ENCODE measurements around the gene AMACR. TPM values are rescaled to one million over a fixed set of nuclear protein-coding genes. Genes with fewer than 3 reads are reported as not detected.
A peak's percentile ranks its signal among the peaks of the same experiment; 100 is the strongest.

AMACR gene
- total and polyA plus RNA-seq, 7 experiments from 2014 or later = 2.7 to 12.0 (median 8.2) TPM

- ATAC-seq (no peak), DNase-seq (no peak)
- no peaks in the 10 kb centered on the region for H3K27me3 ChIP-seq (ENCODE audit: control insufficient read depth in 2 of 2, insufficient read depth in 2 of 2, low read length in 2 of 2)
- no peaks in the 10 kb centered on the region for H3K27me3 Mint-ChIP-seq
- peaks cover 0 to 20% (median 0%) of the 10 kb centered on the region in 3 experiments for H3K36me3 ChIP-seq (ENCODE audit: control insufficient read depth in 2 of 3, insufficient read depth in 3 of 3, low read length in 3 of 3)
- ChIA-PET POLR2A (no interaction called here), CTCF (no interaction called here)
- H3K4me3 Mint-ChIP-seq = no peak overlapping the region
- peaks cover 23 to 39% (median 32%) of the 10 kb centered on the region in 7 donors for H3K4me1 Mint-ChIP-seq
- H3K36me3 Mint-ChIP-seq = peaks cover 10 to 27% (median 13%) of the 10 kb centered on the region in 5 donors
- intact Hi-C loops (cut with micrococcal nuclease) = loop anchor here (5.0 to 10.0 kb wide), 5 partner anchors 240 to 1830 kb away; partner anchors contain the start of genes BRIX1 (in 1 of the 2), GOLPH3 (in 1 of the 2), MTMR12 (in 1 of the 2) and RAD1 (in 1 of the 2)
- peaks cover 9 to 18% of the 10 kb centered on the region in 2 donors for H3K4me1 ChIP-seq (ENCODE audit: control insufficient read depth in 2 of 2, insufficient read depth in 2 of 2, low read length in 2 of 2)
- no peaks in the 10 kb centered on the region for H3K9me3 ChIP-seq (ENCODE audit: control insufficient read depth in 2 of 3, low read length in 3 of 3)
- no peak overlapping the region for H3K4me3 ChIP-seq (ENCODE audit: low read length)
- peaks cover 0 to 2% (median 0%) of the 10 kb centered on the region in 11 donors for H3K9me3 Mint-ChIP-seq
- no peak overlapping the region for H3K27ac ChIP-seq (ENCODE audit: low read depth, low read length)
- H3K27ac Mint-ChIP-seq = no peak overlapping the region
These were observed 2.6 kb downstream of the AMACR start for GRCh38 chr5:34005211-34005610.

DNA sequence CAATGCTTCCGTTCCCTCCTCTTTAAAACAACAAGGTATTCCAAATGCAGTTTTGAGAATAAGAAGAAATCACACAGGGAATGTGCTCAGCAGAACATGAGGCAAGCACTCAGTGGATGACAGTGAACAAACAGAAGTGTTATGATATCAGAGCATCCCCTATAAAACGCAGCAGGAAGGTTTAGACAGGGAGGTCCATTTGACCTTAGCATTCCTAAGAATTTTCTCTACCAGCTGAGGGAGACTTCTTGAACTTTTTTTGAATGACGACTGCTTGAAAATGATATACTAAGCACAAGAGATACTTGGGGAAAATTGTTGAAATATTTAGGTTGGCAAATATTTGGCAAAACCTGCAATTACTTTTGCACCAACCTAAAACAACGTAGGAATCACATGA is 3.9 kb downstream of the AMACR start:
- Mint-ChIP-seq H3K4me3 (no peak overlapping the region), H3K27me3 (no peaks in the 10 kb centered on the region), H3K36me3 (peaks cover 10 to 27% (median 13%) of the 10 kb centered on the region in 5 donors), H3K9me3 (peaks cover 0 to 2% (median 0%) of the 10 kb centered on the region in 11 donors), H3K4me1 (peaks cover 16 to 30% (median 24%) of the 10 kb centered on the region in 7 donors), H3K27ac (no peak overlapping the region)
- Histone ChIP-seq H3K27ac (ENCODE audit: low read depth, low read length) (no peak overlapping the region), H3K4me3 (ENCODE audit: low read length) (no peak overlapping the region), H3K36me3 (ENCODE audit: control insufficient read depth in 2 of 3, insufficient read depth in 3 of 3, low read length in 3 of 3) (peaks cover 0 to 20% (median 0%) of the 10 kb centered on the region in 3 experiments), H3K9me3 (ENCODE audit: control insufficient read depth in 2 of 3, low read length in 3 of 3) (no peaks in the 10 kb centered on the region), H3K27me3 (ENCODE audit: control insufficient read depth in 2 of 2, insufficient read depth in 2 of 2, low read length in 2 of 2) (no peaks in the 10 kb centered on the region), H3K4me1 (ENCODE audit: control insufficient read depth in 2 of 2, insufficient read depth in 2 of 2, low read length in 2 of 2) (peaks cover 9 to 14% of the 10 kb centered on the region in 2 donors)
- ATAC-seq (no peak), DNase-seq (no peak)
- intact Hi-C loops (cut with micrococcal nuclease) = loop anchor here in 1 of 2 donors (10.0 kb wide), 2 partner anchors 241 to 1829 kb away; partner anchors contain the start of gene GOLPH3
- POLR2A ChIA-PET = no interaction called here
- CTCF ChIA-PET = no interaction called here

DNA sequence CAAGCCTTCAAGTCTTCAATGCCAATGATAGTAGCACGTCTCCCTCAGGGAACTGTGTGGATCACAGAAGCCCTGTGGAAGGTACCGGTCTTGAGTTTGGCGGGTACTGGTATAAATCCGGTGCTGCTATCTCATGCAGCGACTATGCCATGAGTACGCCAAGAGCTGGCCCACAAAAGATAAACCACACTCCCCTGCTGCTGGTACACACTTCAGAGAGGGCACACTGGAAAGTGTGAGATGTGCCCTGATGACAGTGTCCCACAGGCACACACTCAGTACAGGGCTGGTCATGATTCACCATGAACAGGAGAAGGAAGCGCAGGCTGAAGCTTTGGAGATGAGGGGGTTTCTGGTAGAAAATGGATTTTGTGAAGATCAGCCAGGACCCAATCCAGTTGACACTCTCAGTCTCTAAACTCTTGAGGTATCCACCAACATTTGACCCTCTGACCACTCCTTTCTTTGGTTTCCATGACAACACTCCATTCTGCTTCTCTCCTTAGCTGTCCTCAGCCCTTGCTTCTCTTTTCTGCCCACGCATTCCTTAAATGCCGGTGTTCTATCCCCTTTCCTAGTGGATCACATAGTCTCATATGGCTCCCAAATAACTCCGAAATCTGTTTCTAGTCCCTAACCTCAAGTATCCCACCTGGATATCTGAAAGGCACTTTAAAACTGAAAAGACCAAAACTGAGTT is 5.1 kb downstream of the AMACR start:
- peaks cover 0 to 20% (median 0%) of the 10 kb centered on the region in 3 experiments for H3K36me3 ChIP-seq (ENCODE audit: control insufficient read depth in 2 of 3, insufficient read depth in 3 of 3, low read length in 3 of 3)
- H3K4me3 Mint-ChIP-seq = no peak overlapping the region
- intact Hi-C loops (cut with micrococcal nuclease) = loop anchor here in 1 of 2 donors (10.0 kb wide), 2 partner anchors 242 to 1828 kb away; partner anchors contain the start of gene GOLPH3
- H3K9me3 Mint-ChIP-seq = peaks cover 0 to 2% (median 0%) of the 10 kb centered on the region in 11 donors
- ChIA-PET POLR2A (no interaction called here), CTCF (no interaction called here)
- no peaks in the 10 kb centered on the region for H3K27me3 Mint-ChIP-seq
- peaks cover 10 to 31% (median 15%) of the 10 kb centered on the region in 5 donors for H3K36me3 Mint-ChIP-seq
- ATAC-seq (no peak), DNase-seq (no peak)
- H3K27me3 ChIP-seq (ENCODE audit: control insufficient read depth in 2 of 2, insufficient read depth in 2 of 2, low read length in 2 of 2) = no peaks in the 10 kb centered on the region
- H3K9me3 ChIP-seq (ENCODE audit: control insufficient read depth in 2 of 3, low read length in 3 of 3) = no peaks in the 10 kb centered on the region
- no peak overlapping the region for H3K27ac ChIP-seq (ENCODE audit: low read depth, low read length)
- peaks cover 9% of the 10 kb centered on the region in 2 donors for H3K4me1 ChIP-seq (ENCODE audit: control insufficient read depth in 2 of 2, insufficient read depth in 2 of 2, low read length in 2 of 2)
- H3K27ac Mint-ChIP-seq = no peak overlapping the region
- no peak overlapping the region for H3K4me3 ChIP-seq (ENCODE audit: low read length)
- peaks cover 10 to 23% (median 16%) of the 10 kb centered on the region in 7 donors for H3K4me1 Mint-ChIP-seq

DNA sequence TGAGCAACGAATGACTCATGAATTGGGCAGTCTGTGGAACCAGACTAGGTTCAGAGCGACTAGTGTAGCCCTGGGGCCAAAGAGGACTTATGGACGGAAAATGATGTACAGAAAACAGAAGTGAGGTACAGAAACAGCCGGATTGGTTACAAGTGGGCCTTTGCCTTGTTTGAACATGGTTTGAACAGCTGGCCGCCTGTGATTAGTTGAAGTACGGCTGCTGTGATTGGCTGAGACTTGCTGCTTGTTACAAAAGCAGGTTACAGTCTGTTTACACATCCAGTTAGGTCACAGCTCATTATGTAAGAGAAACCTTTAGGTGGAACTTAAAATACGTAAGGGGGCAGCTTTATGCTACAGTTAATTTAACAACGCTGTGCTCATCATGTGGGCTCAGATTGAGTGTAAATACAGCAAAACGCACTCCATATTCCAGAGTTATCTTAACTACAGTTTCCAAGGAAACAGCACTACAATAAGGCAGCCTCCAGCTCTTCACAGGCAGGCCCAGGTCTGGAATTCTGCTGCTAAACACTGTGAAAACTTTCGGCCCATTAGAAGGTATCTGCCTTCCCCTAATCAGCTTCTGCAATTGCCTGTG is 6.5 kb downstream of the AMACR start:
- no peak for DNase-seq
- peak overlapping the region in 1 of 9 donors; percentile 58 for H3K27ac Mint-ChIP-seq
- no peaks in the 10 kb centered on the region for H3K9me3 Mint-ChIP-seq
- H3K27me3 Mint-ChIP-seq = no peaks in the 10 kb centered on the region
- H3K4me3 ChIP-seq (ENCODE audit: low read length) = no peak overlapping the region
- ChIA-PET POLR2A (no interaction called here), CTCF (no interaction called here)
- no peaks in the 10 kb centered on the region for H3K27me3 ChIP-seq (ENCODE audit: control insufficient read depth in 2 of 2, insufficient read depth in 2 of 2, low read length in 2 of 2)
- peaks cover 15 to 37% (median 16%) of the 10 kb centered on the region in 5 donors for H3K36me3 Mint-ChIP-seq
- no peak overlapping the region for H3K4me3 Mint-ChIP-seq
- H3K36me3 ChIP-seq (ENCODE audit: control insufficient read depth in 2 of 3, insufficient read depth in 3 of 3, low read length in 3 of 3) = peaks cover 0 to 20% (median 0%) of the 10 kb centered on the region in 3 experiments
- no peaks in the 10 kb centered on the region for H3K4me1 ChIP-seq (ENCODE audit: control insufficient read depth in 2 of 2, insufficient read depth in 2 of 2, low read length in 2 of 2)
- H3K9me3 ChIP-seq (ENCODE audit: control insufficient read depth in 2 of 3, low read length in 3 of 3) = no peaks in the 10 kb centered on the region
- ATAC-seq = no peak
- H3K4me1 Mint-ChIP-seq = peaks cover 3 to 19% (median 13%) of the 10 kb centered on the region in 7 donors
- intact Hi-C loops (cut with micrococcal nuclease) = loop anchor here in 1 of 2 donors (10.0 kb wide), 2 partner anchors 243 to 1827 kb away; partner anchors contain the start of gene GOLPH3
- H3K27ac ChIP-seq (ENCODE audit: low read depth, low read length) = no peak overlapping the region

DNA sequence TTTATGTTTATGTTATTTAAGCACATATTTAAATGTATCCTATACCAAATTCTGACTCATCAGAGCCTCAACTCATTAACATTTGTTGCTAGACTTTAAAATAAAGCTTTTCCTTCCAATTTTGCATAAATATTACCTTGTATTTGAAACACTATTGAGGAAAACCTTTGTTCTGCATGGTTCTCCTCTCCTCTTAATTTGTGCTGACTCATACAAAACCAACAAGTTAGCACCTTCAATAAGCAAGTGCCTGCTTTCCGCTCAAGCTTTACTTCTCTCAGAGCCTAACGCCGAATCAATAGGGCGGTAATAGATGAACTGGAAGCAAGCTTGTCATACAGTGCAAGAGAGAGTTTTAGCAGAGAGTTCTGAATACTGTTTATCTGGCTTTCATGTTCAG is 7.9 kb downstream of the AMACR start:
- ATAC-seq (no peak), DNase-seq (no peak)
- peaks cover 14 to 37% (median 21%) of the 10 kb centered on the region in 5 donors for H3K36me3 Mint-ChIP-seq
- Histone ChIP-seq H3K36me3 (ENCODE audit: control insufficient read depth in 2 of 3, insufficient read depth in 3 of 3, low read length in 3 of 3) (peaks cover 0 to 20% (median 0%) of the 10 kb centered on the region in 3 experiments), H3K9me3 (ENCODE audit: control insufficient read depth in 2 of 3, low read length in 3 of 3) (no peaks in the 10 kb centered on the region), H3K4me3 (ENCODE audit: low read length) (no peak overlapping the region), H3K27ac (ENCODE audit: low read depth, low read length) (no peak overlapping the region), H3K27me3 (ENCODE audit: control insufficient read depth in 2 of 2, insufficient read depth in 2 of 2, low read length in 2 of 2) (no peaks in the 10 kb centered on the region), H3K4me1 (ENCODE audit: control insufficient read depth in 2 of 2, insufficient read depth in 2 of 2, low read length in 2 of 2) (no peaks in the 10 kb centered on the region)
- intact Hi-C loops (cut with micrococcal nuclease) = loop anchor here (5.0 to 10.0 kb wide), 3 partner anchors 245 to 1825 kb away; partner anchors contain the start of gene GOLPH3 (in 1 of the 2)
- H3K9me3 Mint-ChIP-seq = no peaks in the 10 kb centered on the region
- peak overlapping the region in 1 of 9 donors; percentile 22 for H3K27ac Mint-ChIP-seq
- CTCF ChIA-PET = interaction anchor here (1.0 kb wide), 1 partner anchor 465 kb away, joined by 4 read pairs; no protein-coding TSS in a partner anchor
- H3K4me3 Mint-ChIP-seq = no peak overlapping the region
- H3K27me3 Mint-ChIP-seq = no peaks in the 10 kb centered on the region
- peaks cover 3 to 22% (median 10%) of the 10 kb centered on the region in 7 donors for H3K4me1 Mint-ChIP-seq
- POLR2A ChIA-PET = no interaction called here

DNA sequence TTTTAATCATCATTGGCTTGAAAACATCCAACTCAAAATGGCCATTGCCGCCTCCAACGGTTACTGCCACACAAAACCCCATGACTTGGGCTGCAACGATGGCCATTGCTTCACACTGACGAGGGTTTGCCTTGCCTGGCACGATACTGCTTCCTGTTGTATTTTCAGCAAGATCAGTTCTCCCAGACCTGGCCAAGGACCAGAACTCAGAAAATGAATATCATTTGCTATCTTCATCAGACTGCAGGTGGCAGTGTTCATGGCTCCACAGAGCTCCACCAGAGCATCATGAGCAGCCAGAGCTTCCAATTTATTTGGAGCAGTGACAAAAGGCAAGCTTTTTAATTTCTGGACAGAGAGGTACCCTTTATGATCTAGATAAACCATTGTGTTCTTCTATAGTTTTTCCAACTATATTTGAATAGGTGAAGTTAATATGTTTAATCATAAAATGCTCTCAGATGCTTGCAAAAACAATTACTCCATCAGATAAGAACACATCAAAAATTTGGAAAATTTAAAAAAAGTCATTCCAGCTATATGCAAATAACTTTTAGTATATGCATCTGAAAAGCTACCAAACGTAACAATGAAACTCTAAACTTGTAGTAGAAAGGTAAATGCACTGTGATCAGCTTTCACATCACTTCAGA is 10.4 kb downstream of the AMACR start:
- Mint-ChIP-seq H3K4me1 (peaks cover 4 to 42% (median 6%) of the 10 kb centered on the region in 7 donors), H3K27ac (peak overlapping the region in 6 of 9 donors; percentile 4 to 84 (median 46)), H3K4me3 (no peak overlapping the region), H3K27me3 (no peaks in the 10 kb centered on the region), H3K9me3 (no peaks in the 10 kb centered on the region), H3K36me3 (peaks cover 5 to 34% (median 14%) of the 10 kb centered on the region in 5 donors)
- Histone ChIP-seq H3K4me1 (ENCODE audit: control insufficient read depth in 2 of 2, insufficient read depth in 2 of 2, low read length in 2 of 2) (no peaks in the 10 kb centered on the region), H3K9me3 (ENCODE audit: control insufficient read depth in 2 of 3, low read length in 3 of 3) (no peaks in the 10 kb centered on the region), H3K4me3 (ENCODE audit: low read length) (no peak overlapping the region), H3K36me3 (ENCODE audit: control insufficient read depth in 2 of 3, insufficient read depth in 3 of 3, low read length in 3 of 3) (peaks cover 0 to 2% (median 0%) of the 10 kb centered on the region in 3 experiments), H3K27ac (ENCODE audit: low read depth, low read length) (no peak overlapping the region), H3K27me3 (ENCODE audit: control insufficient read depth in 2 of 2, insufficient read depth in 2 of 2, low read length in 2 of 2) (no peaks in the 10 kb centered on the region)
- ChIA-PET CTCF (interaction anchor here (0.7 to 3.1 kb wide), 8 partner anchors 11 to 904 kb away, joined by 3 to 18 read pairs (median 4); partner anchors contain the start of gene AMACR), POLR2A (interaction anchor here (2.2 kb wide), 1 partner anchor 10 kb away, joined by 10 read pairs; the partner anchor contains the start of gene AMACR)
- intact Hi-C loops (cut with micrococcal nuclease) = loop anchor here (1.0 to 5.0 kb wide), 3 partner anchors 11 to 655 kb away; partner anchors contain the start of gene AMACR (in 1 of the 2)
- ATAC-seq (peak; percentile 70), DNase-seq (peak in 7 of 9 donors; percentile 20 to 43 (median 40))
